ENCODE results near the gene MIAT.

MIAT gene

DNA sequence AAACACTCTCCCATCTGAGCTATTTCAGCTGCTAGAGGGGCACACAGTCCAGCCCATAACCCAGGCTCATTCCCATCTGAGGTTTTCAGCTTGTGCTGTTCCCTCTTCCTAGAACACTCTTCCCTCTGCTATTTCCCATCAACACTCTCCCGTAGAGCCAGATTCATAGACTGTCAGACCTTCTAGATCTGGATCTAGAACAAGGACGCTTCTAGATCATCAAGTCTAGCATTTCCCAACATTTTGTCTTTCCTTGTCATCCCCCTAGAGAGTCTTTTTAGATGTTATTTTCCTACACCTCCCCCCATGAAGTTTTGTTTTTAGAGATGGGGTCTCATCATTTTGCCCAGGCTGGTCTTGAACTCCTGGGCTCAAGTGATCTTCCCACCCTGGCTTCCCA is 22.3 kb upstream of the MIAT start:
- DNase-seq (ENCODE audit: insufficient read length): no peak
- no peak for FAIRE-seq
- TF ChIP-seq POLR2A (IDR thresholded peaks at IDR 0.05; ENCODE audit: low read depth, low read length) (no peak), POLR2AphosphoS5 (IDR thresholded peaks at IDR 0.05; ENCODE audit: low read depth, low read length) (no peak), TAF1 (IDR thresholded peaks at IDR 0.05; ENCODE audit: borderline replicate concordance, low read depth, low read length) (no peak)

DNA sequence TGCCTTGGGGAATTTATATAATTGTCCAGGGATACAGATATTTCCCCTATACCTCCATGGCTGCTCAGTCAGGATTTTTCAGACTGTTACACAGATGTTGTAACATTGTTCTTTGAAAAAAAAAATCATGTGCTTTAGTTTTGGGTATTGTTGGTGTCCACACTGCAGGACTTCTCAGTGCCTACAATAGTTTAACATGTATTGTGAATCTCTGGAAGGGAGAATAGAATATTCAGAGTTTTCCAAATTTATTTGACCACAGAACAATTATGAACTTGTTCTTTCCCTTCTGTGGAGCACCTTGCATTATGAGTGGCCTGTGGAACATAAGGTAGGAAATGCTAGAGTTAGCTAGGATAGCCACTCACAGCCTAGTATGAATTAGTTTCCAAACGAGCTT is 21.1 kb upstream of the MIAT start:
- TF ChIP-seq POLR2A (IDR thresholded peaks at IDR 0.05; ENCODE audit: low read depth, low read length) (no peak), POLR2AphosphoS5 (IDR thresholded peaks at IDR 0.05; ENCODE audit: low read depth, low read length) (no peak), TAF1 (IDR thresholded peaks at IDR 0.05; ENCODE audit: borderline replicate concordance, low read depth, low read length) (no peak)
- DNase-seq (ENCODE audit: insufficient read length): no peak
- no peak for FAIRE-seq

DNA sequence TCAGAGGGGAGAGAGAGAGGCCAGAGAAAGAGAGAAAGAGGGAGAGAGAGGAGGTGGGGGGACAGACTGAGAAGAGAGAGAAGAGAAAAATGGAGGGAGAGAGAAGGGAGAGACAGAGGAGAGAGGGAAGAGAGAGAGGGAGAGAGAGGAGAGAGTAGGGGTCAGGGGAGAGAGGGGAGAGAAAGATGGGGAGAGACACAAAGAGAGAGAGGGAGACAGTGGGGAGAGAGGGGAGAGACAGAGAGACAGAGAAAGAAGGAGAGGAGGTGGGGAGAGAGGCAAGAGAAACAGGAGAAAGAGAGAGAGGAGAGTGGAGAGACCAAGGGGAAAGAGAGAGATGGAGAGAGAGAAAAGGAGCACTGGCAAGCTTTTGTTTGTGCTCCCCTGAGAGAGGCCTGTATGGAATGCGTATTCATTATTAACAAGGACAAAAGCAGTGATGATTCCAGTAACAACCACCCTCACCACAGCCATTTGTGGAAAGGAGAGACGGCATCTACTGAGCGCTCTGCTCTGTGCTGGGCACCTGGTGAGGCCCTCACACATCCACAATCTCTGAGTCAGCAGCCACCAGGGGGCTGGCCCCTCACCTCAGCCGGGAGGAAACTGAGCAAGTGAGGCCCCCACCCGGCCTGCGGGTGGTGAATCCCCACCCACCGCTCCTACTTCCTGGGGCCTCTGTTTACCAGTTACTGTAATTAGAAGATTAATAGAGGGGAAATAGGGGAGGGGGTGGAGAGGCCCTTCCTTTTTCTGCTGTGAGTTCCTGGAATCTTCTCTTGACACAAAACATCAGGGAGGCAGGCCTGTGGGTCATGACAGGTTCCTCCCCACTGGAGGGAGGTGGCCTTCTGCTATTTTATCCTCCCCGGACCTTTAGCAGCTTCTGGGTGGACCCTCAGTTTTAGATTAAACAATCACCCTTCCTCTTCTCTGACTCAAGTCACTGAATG is 14.6 kb upstream of the MIAT start:
- peak; percentile 86 for FAIRE-seq
- no peak for DNase-seq (ENCODE audit: insufficient read length)
- TF ChIP-seq POLR2A (IDR thresholded peaks at IDR 0.05; ENCODE audit: low read depth, low read length): peak; percentile 38; the same call in 1 of the 2 replicates
- no peak for TF ChIP-seq POLR2AphosphoS5 (IDR thresholded peaks at IDR 0.05; ENCODE audit: low read depth, low read length)

DNA sequence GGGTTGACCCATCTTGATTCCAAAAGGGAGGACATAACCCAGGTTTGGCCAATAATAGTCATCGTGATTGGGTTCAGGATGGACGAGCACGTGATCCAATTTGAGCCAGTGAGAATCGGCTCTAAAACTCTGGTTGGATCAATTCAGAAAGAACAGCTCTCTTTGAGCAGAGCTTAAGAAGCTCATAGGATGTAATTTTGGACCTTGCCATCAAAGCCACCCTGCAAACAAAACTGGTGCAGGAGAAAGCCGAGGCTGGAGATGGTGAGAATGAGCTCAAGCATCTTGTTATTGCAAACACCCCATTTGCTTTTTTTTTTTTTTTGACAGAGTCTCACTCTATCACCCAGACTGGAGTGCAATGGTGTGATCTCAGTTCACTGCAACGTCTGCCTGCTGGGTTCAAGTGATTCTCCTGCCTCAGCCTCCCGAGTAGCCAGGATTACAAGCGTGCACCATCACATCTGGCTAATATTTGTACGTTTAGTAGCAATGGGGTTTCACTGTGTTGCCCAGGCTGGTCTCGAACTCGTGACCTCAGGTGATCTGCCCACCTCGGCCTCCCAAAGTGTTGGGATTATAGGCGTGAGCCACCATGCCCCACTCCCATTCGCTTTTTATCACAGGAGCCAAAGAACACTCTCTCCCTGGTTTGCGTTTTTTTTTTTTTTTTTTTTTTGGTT is 13.8 kb upstream of the MIAT start:
- FAIRE-seq: peak; percentile 70
- no peak for DNase-seq (ENCODE audit: insufficient read length)
- TF ChIP-seq POLR2AphosphoS5 (IDR thresholded peaks at IDR 0.05; ENCODE audit: low read depth, low read length) (no peak), POLR2A (IDR thresholded peaks at IDR 0.05; ENCODE audit: low read depth, low read length) (no peak), TAF1 (IDR thresholded peaks at IDR 0.05; ENCODE audit: borderline replicate concordance, low read depth, low read length) (no peak)

GRCh38 chr22:26646158-26646557 is 11.2 kb upstream of the MIAT start:
- no peak for TF ChIP-seq TAF1 (IDR thresholded peaks at IDR 0.05; ENCODE audit: borderline replicate concordance, low read depth, low read length)
- no peak for TF ChIP-seq POLR2A (IDR thresholded peaks at IDR 0.05; ENCODE audit: low read depth, low read length)
- no peak for TF ChIP-seq POLR2AphosphoS5 (IDR thresholded peaks at IDR 0.05; ENCODE audit: low read depth, low read length)
- no peak for FAIRE-seq
- no peak for DNase-seq (ENCODE audit: insufficient read length)

DNA sequence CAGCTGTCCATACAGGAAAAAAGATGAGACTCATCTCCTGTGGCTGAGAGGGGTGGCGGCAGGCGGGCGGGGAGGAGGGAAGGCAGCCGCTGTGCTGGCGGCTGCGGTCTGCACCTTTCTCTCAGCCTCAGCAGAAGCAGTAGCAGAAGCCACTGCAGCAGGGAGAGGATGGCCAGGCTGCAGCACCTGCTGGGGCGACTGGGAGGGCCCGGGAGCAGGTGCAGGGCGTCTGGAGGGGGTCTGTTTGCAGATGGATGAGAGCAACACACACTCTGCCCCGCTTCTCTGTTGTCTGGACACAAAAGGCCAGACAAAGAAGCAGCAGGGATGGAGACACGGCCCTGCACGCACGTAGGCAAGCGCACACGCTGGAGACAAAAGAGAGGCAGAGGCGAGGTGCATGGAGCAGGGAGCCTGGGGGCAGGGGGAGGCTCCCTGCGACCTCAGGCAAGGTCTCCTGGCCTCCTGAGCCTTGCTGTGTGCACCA is 9.3 kb upstream of the MIAT start:
- FAIRE-seq (peak; percentile 36), DNase-seq (ENCODE audit: insufficient read length) (no peak)
- TF ChIP-seq TAF1 (IDR thresholded peaks at IDR 0.05; ENCODE audit: borderline replicate concordance, low read depth, low read length) (no peak), POLR2AphosphoS5 (IDR thresholded peaks at IDR 0.05; ENCODE audit: low read depth, low read length) (no peak), POLR2A (IDR thresholded peaks at IDR 0.05; ENCODE audit: low read depth, low read length) (no peak)

GRCh38 chr22:26648528-26649388 is 8.6 kb upstream of the MIAT start:
- no peak for DNase-seq (ENCODE audit: insufficient read length)
- TF ChIP-seq TAF1 (IDR thresholded peaks at IDR 0.05; ENCODE audit: borderline replicate concordance, low read depth, low read length) (no peak), POLR2AphosphoS5 (IDR thresholded peaks at IDR 0.05; ENCODE audit: low read depth, low read length) (no peak), POLR2A (IDR thresholded peaks at IDR 0.05; ENCODE audit: low read depth, low read length) (no peak)
- FAIRE-seq: no peak

GRCh38 chr22:26650722-26651421 is 6.5 kb upstream of the MIAT start:
- DNase-seq (ENCODE audit: insufficient read length) (no peak), FAIRE-seq (no peak)
- no peak for TF ChIP-seq TAF1 (IDR thresholded peaks at IDR 0.05; ENCODE audit: borderline replicate concordance, low read depth, low read length)
- no peak for TF ChIP-seq POLR2A (IDR thresholded peaks at IDR 0.05; ENCODE audit: low read depth, low read length)
- TF ChIP-seq POLR2AphosphoS5 (IDR thresholded peaks at IDR 0.05; ENCODE audit: low read depth, low read length): no peak

GRCh38 chr22:26651815-26652214 is 5.6 kb upstream of the MIAT start:
- TF ChIP-seq POLR2AphosphoS5 (IDR thresholded peaks at IDR 0.05; ENCODE audit: low read depth, low read length): no peak
- TF ChIP-seq TAF1 (IDR thresholded peaks at IDR 0.05; ENCODE audit: borderline replicate concordance, low read depth, low read length): no peak
- TF ChIP-seq POLR2A (IDR thresholded peaks at IDR 0.05; ENCODE audit: low read depth, low read length): no peak
- DNase-seq (ENCODE audit: insufficient read length) (no peak), FAIRE-seq (peak; percentile 68)

DNA sequence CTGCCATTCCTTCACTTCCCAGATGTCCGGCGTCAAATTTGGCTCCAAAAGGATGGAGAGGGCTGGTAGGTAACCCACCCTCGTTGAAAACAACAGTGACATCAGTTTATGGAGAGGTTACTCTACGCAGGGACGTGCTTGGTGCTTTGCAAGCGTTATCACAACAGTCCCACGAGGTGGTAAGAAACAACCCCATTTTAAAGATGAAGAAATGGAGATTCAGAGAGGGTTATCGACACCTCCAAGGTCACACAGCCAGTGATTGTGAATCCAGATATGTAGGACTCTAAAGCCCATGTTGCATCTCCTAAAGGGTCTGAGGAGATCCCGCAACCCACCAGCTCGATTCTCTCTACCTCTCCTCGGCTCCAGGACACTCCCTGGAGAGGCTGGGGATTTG is 773 bp downstream of the MIAT start:
- FAIRE-seq: no peak
- TF ChIP-seq POLR2A (IDR thresholded peaks at IDR 0.05; ENCODE audit: low read depth, low read length) (no peak), POLR2AphosphoS5 (IDR thresholded peaks at IDR 0.05; ENCODE audit: low read depth, low read length) (no peak), TAF1 (IDR thresholded peaks at IDR 0.05; ENCODE audit: borderline replicate concordance, low read depth, low read length) (no peak)
- no peak for DNase-seq (ENCODE audit: insufficient read length)

Data from GM12892 (cell line).